Small intestine (tissue), 7 donors: ENCODE data around the gene SVOP. TPM values are rescaled to one million over a fixed set of nuclear protein-coding genes. Genes with fewer than 3 reads are reported as not detected.
"Not testable (repeated sequence)": the region's sequence is repeated elsewhere in the genome, so short reads cannot be mapped to it uniquely, and the experiment has no call there.

Experiments used
- DNase-seq, 2 donors: peaks; one replicate each; pipeline versions ENCODE4 v3.0.0 to v3.0.0-alpha.2; 2013
- FAIRE-seq: peaks from 2 replicates; lab custom pipeline; 2012; peaks lifted over from hg19 to GRCh38; lab: Jason Lieb, UNC
- H3K27ac ChIP-seq, 3 donors: one replicate each; pipeline ENCODE4 v1.5.1; 2013; ENCODE audit warnings: low read length in 2 of 3, mild to moderate bottlenecking in 2 of 3, control low read depth in 1 of 3, inconsistent platforms in 1 of 3, low read depth in 1 of 3, moderate library complexity in 1 of 3
- H3K27me3 ChIP-seq, 3 donors: one replicate each; pipeline ENCODE4 v1.6.1; 2013; ENCODE audit warnings: low read length in 3 of 3, inconsistent platforms in 1 of 3; ENCODE audit not compliant: control insufficient read depth in 3 of 3, insufficient read depth in 3 of 3
- H3K36me3 ChIP-seq, 3 donors: one replicate each; pipeline ENCODE4 v1.6.1; 2013; ENCODE audit warnings: low read length in 3 of 3, inconsistent platforms in 1 of 3, low read depth in 1 of 3, mild to moderate bottlenecking in 1 of 3, moderate library complexity in 1 of 3; ENCODE audit not compliant: control insufficient read depth in 3 of 3, insufficient read depth in 2 of 3
- H3K4me1 ChIP-seq, 3 donors: one replicate each; pipeline ENCODE4 v1.6.1; 2013; ENCODE audit warnings: low read length in 2 of 3, inconsistent platforms in 1 of 3, low read depth in 1 of 3, mild to moderate bottlenecking in 1 of 3, moderate library complexity in 1 of 3; ENCODE audit not compliant: control insufficient read depth in 3 of 3, insufficient read depth in 2 of 3
- H3K4me3 ChIP-seq, 3 donors: one replicate each; pipeline ENCODE4 v1.5.1; 2013; ENCODE audit warnings: low read length in 3 of 3, control low read depth in 1 of 3, inconsistent platforms in 1 of 3, low read depth in 1 of 3, mild to moderate bottlenecking in 1 of 3, moderate library complexity in 1 of 3
- H3K9me3 ChIP-seq, 2 donors: one replicate each; pipeline ENCODE4 v1.6.1; 2013; ENCODE audit warnings: low read depth in 1 of 2, low read length in 1 of 2; ENCODE audit not compliant: control insufficient read depth in 2 of 2, insufficient read depth in 1 of 2
- WGBS, 3 donors: extraction: QIAGEN DNeasy Blood & Tissue Kit; methylation state at CpG; one replicate each; pipeline ENCODE4 v1.1.7; 2013; 5-methylcytosine and 5-hydroxymethylcytosine counted together
- polyA plus RNA-seq, 4 donors: library from polyadenylated mRNA; stranded (reverse) in 3 of 4; unstranded in 1 of 4; fragments of 200-250 nt in 3 of 4; fragments of 120-200 nt in 1 of 4; gene quantifications; one replicate each; pipeline versions ENCODE4 v1.2.1 to v1.2.3, GENCODE V29; 2013
- donor health status: healthy with polysubstance abuse.
- donor health status: control.
- donor health status: control.
- donor health status: Bipolar disorder and iron deficiency.
- donor health status: healthy.

SVOP gene
- polyA plus RNA-seq, 4 donors = 0.37 to 0.94 TPM; not detected in 2

GRCh38 chr12:108995370-108995992 lies 25.4 kb downstream of the SVOP start:
- Histone ChIP-seq H3K4me3 (no peak overlapping the region), H3K27me3 (no peaks in the 10 kb centered on the region), H3K36me3 (no peaks in the 10 kb centered on the region), H3K4me1 (no peaks in the 10 kb centered on the region), H3K27ac (no peak overlapping the region), H3K9me3 (no peaks in the 10 kb centered on the region)
- DNase-seq (no peak), FAIRE-seq (no peak)
- 86 to 93% (median 93%) methylated on average over 6 of the region's 6 CpGs for WGBS, 3 donors

- H3K9me3 ChIP-seq, H3K4me1 ChIP-seq, H3K4me3 ChIP-seq, H3K36me3 ChIP-seq, H3K27me3 ChIP-seq, FAIRE-seq, DNase-seq, H3K27ac ChIP-seq: not testable (repeated sequence)
- WGBS, 3 donors = 48 to 54% (median 52%) methylated on average over 5 of the region's 5 CpGs
Measured at GRCh38 chr12:108990103-108990502, 30.8 kb downstream of the SVOP start.

GRCh38 chr12:108989376-108989775 lies 31.5 kb downstream of the SVOP start:
- H3K9me3 ChIP-seq = no peaks in the 10 kb centered on the region
- H3K27ac ChIP-seq = no peak overlapping the region
- peaks cover 0 to 2% (median 0%) of the 10 kb centered on the region in 3 donors for H3K27me3 ChIP-seq
- no peaks in the 10 kb centered on the region for H3K36me3 ChIP-seq
- no peaks in the 10 kb centered on the region for H3K4me1 ChIP-seq
- FAIRE-seq = no peak
- no peak for DNase-seq
- H3K4me3 ChIP-seq = no peak overlapping the region
- 25 to 50% (median 47%) methylated on average over 5 of the region's 5 CpGs for WGBS, 3 donors

GRCh38 chr12:108985750-108986149 lies 35.1 kb downstream of the SVOP start:
- Histone ChIP-seq H3K27me3 (peaks cover 0 to 2% (median 0%) of the 10 kb centered on the region in 3 donors), H3K4me3 (no peak overlapping the region), H3K9me3 (no peaks in the 10 kb centered on the region), H3K27ac (no peak overlapping the region), H3K36me3 (no peaks in the 10 kb centered on the region), H3K4me1 (no peaks in the 10 kb centered on the region)
- no peak for FAIRE-seq
- 40 to 52% (median 51%) methylated on average over 2 of the region's 2 CpGs for WGBS, 3 donors
- DNase-seq = no peak

- WGBS, 3 donors = 72 to 80% (median 73%) methylated on average over 1 of the region's 1 CpG
- Histone ChIP-seq H3K4me1 (no peaks in the 10 kb centered on the region), H3K4me3 (no peak overlapping the region), H3K36me3 (no peaks in the 10 kb centered on the region), H3K27me3 (no peaks in the 10 kb centered on the region), H3K9me3 (no peaks in the 10 kb centered on the region), H3K27ac (no peak overlapping the region)
- DNase-seq (no peak), FAIRE-seq (no peak)
Measured at GRCh38 chr12:108983227-108983626, 37.6 kb downstream of the SVOP start.

GRCh38 chr12:108982621-108983219 lies 38.1 kb downstream of the SVOP start:
- Histone ChIP-seq H3K4me3 (no peak overlapping the region), H3K27ac (no peak overlapping the region), H3K36me3 (no peaks in the 10 kb centered on the region), H3K27me3 (no peaks in the 10 kb centered on the region), H3K4me1 (no peaks in the 10 kb centered on the region), H3K9me3 (no peaks in the 10 kb centered on the region)
- DNase-seq = no peak
- no peak for FAIRE-seq

- FAIRE-seq = no peak
- H3K4me3 ChIP-seq = no peak overlapping the region
Measured at GRCh38 chr12:108981835-108982234, 39.0 kb downstream of the SVOP start.

GRCh38 chr12:108980831-108981618 lies 39.8 kb downstream of the SVOP start:
- H3K9me3 ChIP-seq = no peaks in the 10 kb centered on the region
- DNase-seq (no peak), FAIRE-seq (no peak)
- H3K36me3 ChIP-seq = no peaks in the 10 kb centered on the region
- H3K4me3 ChIP-seq = no peak overlapping the region
- WGBS, 3 donors = 55 to 69% (median 58%) methylated on average over 8 to 9 of the region's 9 CpGs
- H3K27me3 ChIP-seq = no peaks in the 10 kb centered on the region
- H3K4me1 ChIP-seq = no peaks in the 10 kb centered on the region
- no peak overlapping the region for H3K27ac ChIP-seq

More at GRCh38 chr12:108981835-108982234, 39.0 kb downstream of the SVOP start:
- Histone ChIP-seq H3K36me3 (no peaks in the 10 kb centered on the region), H3K27me3 (no peaks in the 10 kb centered on the region), H3K9me3 (no peaks in the 10 kb centered on the region), H3K27ac (no peak overlapping the region), H3K4me1 (no peaks in the 10 kb centered on the region)
- no peak for DNase-seq
- WGBS, 3 donors = 82 to 93% (median 93%) methylated on average over 4 of the region's 4 CpGs
